Body of pancreas (tissue), 4 donors: ENCODE results near the gene GPX6. TPM values are rescaled to one million over a fixed set of nuclear protein-coding genes. Genes with fewer than 3 reads are reported as not detected.

Experiments used
- ATAC-seq: fragments of 150-250 bp; one replicate; pipeline ENCODE4 v1.9.1; 2016
- DNase-seq, 4 donors: peaks; one replicate each; pipeline ENCODE4 v3.0.0-alpha.2; 2019
- H3K27ac ChIP-seq, 4 donors: fragments of 200-600 bp; sonication (generic); 1 replicate in 3 of 4; 2 replicates in 1 of 4; pipeline versions ENCODE4 v1.5.1 to v1.6.1; 2016 to 2019; ENCODE audit warnings: mild to moderate bottlenecking in 1 of 4, mixed read lengths in 1 of 4, moderate library complexity in 1 of 4
- H3K27me3 ChIP-seq, 2 donors: fragments of 200-600 bp; sonication (generic); one replicate each; pipeline ENCODE4 v1.6.0; 2016; ENCODE audit warnings: mild to moderate bottlenecking in 1 of 2
- H3K36me3 ChIP-seq, 2 donors: fragments of 200-600 bp; sonication (generic); replicated peaks in 1 of 2; 2 replicates each; pipeline ENCODE4 v1.5.1; 2016; ENCODE audit warnings: low read depth in 2 of 2; ENCODE audit not compliant: insufficient read depth in 1 of 2
- H3K4me1 ChIP-seq: fragments of 200-600 bp; sonication (generic); one replicate; pipeline ENCODE4 v1.6.0; 2016
- H3K4me3 ChIP-seq, 2 donors: fragments of 200-600 bp; sonication (generic); 1 replicate in 1 of 2; 2 replicates in 1 of 2; pipeline ENCODE4 v1.5.1; 2016 to 2019
- H3K9me3 ChIP-seq, 3 donors: fragments of 200-600 bp; sonication (generic); 1 replicate in 2 of 3; 2 replicates in 1 of 3; pipeline ENCODE4 v1.5.1; 2016
- POLR2A ChIP-seq, 3 donors: fragments of 450-650 bp; IDR thresholded peaks; one replicate each; pipeline ENCODE4 v1.6.1; 2016; ENCODE audit warnings: antibody characterized with exemption in 3 of 3, mild to moderate bottlenecking in 2 of 3
- WGBS, 2 donors: methylation state at CpG; one replicate each; pipeline ENCODE4 v1.1.5; 2017; 5-methylcytosine and 5-hydroxymethylcytosine counted together
- intact Hi-C: fragments of 100-400 bp; cut with DNase I; formaldehyde crosslinking; loops from one replicate; pipeline ENCODE4 v1.15.1; 2023
- total RNA-seq, 2 donors: library from RNA; depleted of rRNA; stranded (reverse); fragments of >200 nt; gene quantifications; one replicate each; pipeline ENCODE4 v1.1.0, GENCODE V29; 2016
- TF ChIP-seq, protein P1 (sequence below), 7 experiments: fragments of 450-650 bp in 4 of 7; fragments of 200-600 bp in 3 of 7; sonication (generic) in 3 of 7; IDR thresholded peaks; one replicate each; pipeline ENCODE4 v1.5.1; 2016 to 2019; ENCODE audit warnings: antibody characterized with exemption in 7 of 7

The GPX6 gene, protein sequence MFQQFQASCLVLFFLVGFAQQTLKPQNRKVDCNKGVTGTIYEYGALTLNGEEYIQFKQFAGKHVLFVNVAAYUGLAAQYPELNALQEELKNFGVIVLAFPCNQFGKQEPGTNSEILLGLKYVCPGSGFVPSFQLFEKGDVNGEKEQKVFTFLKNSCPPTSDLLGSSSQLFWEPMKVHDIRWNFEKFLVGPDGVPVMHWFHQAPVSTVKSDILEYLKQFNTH
- total RNA-seq: not detected

DNA sequence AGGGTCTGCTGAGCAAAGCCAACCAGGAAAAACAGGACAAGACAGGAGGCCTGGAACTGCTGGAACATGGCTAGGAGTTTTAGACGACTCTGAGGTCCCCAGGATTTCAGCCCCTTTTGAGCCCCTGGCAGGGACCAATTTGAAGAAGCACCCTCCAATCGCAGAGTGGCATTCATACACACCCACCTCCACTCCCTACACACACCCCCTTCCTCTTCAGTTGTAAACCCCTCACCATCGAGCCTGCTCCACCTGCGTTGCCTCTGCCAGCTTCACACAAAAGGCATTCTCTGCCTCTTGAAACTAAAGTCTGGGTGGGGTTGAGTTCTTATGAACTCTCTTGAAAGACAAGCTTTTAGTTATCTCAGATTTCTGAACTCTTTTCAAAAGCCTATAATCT lies at the start of gene GPX6:
Gene GPX6, minus strand, starts transcription at position 118 of the 400 bp plus-strand sequence. Its CDS starts 50 bp downstream, at position 68.
- Histone ChIP-seq H3K27me3 (no peaks in the 10 kb centered on the region), H3K36me3 (no peaks in the 10 kb centered on the region), H3K27ac (no peak within 1 kb of the TSS), H3K4me1 (no peaks in the 10 kb centered on the region), H3K9me3 (no peaks in the 10 kb centered on the region), H3K4me3 (no peak within 1 kb of the TSS)
- WGBS, 2 donors: 30 to 39% methylated on average over 4 of the region's 4 CpGs
- TF ChIP-seq, protein P1, sequence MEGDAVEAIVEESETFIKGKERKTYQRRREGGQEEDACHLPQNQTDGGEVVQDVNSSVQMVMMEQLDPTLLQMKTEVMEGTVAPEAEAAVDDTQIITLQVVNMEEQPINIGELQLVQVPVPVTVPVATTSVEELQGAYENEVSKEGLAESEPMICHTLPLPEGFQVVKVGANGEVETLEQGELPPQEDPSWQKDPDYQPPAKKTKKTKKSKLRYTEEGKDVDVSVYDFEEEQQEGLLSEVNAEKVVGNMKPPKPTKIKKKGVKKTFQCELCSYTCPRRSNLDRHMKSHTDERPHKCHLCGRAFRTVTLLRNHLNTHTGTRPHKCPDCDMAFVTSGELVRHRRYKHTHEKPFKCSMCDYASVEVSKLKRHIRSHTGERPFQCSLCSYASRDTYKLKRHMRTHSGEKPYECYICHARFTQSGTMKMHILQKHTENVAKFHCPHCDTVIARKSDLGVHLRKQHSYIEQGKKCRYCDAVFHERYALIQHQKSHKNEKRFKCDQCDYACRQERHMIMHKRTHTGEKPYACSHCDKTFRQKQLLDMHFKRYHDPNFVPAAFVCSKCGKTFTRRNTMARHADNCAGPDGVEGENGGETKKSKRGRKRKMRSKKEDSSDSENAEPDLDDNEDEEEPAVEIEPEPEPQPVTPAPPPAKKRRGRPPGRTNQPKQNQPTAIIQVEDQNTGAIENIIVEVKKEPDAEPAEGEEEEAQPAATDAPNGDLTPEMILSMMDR (IDR thresholded peaks at IDR 0.05): no peak
- no peak for TF ChIP-seq POLR2A (IDR thresholded peaks at IDR 0.05)
- DNase-seq: no peak
- intact Hi-C loops: no loop called here
- no peak for ATAC-seq

DNA sequence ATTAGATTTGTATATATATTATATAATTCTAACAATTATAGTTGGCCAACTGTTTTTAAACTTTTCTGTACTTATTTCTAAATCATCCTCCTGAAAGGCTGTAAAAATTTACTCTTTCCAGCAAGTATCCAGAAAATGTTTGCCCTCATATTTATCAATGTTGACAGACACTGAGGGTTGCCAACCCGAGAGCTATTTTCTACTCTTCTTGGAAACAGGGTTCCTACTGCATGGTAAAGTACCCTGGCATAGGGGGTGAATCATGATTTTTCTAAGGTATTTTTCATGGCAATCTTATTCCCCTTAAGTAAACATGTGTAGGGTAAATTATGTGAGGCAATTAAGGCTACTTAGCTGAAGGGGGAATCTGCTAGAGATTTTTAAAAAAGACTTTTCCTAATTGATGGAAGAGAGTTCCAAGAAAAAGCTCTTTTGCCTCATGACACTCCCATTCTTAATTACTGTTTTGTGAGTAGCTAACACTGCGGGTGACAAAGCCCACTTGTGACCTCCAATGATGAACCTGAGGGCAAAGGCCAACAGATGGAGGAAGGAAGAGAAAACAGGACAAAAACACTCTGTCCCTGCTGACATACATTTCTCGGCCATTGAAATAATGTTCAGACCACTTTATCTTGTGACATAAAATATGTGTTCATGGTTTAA lies 48.0 kb upstream of the GPX6 start:
- no peak for DNase-seq
- TF ChIP-seq, protein P1 (IDR thresholded peaks at IDR 0.05): no peak
- no peak for TF ChIP-seq POLR2A (IDR thresholded peaks at IDR 0.05)
- Histone ChIP-seq H3K9me3 (no peaks in the 10 kb centered on the region), H3K27me3 (no peaks in the 10 kb centered on the region), H3K4me1 (no peaks in the 10 kb centered on the region), H3K36me3 (no peaks in the 10 kb centered on the region), H3K4me3 (no peak overlapping the region), H3K27ac (no peak overlapping the region)
- intact Hi-C loops: no loop called here
- ATAC-seq: no peak
- 32 to 33% methylated on average over 3 of the region's 3 CpGs for WGBS, 2 donors

DNA sequence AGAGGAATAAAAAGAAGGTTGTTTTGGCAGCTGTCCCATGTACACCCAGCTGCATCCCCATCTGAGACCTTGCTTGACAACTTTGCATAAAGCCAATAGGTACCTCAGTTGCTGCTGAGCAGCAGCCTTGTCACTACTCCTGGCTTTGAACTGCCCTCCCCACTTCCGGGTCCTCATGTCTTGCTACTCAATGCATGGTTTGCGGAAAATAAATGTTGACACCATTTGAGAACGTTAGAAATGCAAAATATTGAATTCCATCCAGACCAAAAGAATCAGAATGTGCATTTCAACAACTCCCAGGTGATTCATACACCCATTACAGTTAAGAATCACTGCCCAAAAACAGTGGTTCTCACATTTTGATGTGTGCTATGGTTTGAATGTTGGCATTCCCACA lies 43.0 kb upstream of the GPX6 start:
- WGBS, 2 donors: 26 to 40% methylated on average over 3 of the region's 3 CpGs
- Histone ChIP-seq H3K9me3 (no peaks in the 10 kb centered on the region), H3K27ac (no peak overlapping the region), H3K36me3 (no peaks in the 10 kb centered on the region), H3K4me1 (no peaks in the 10 kb centered on the region), H3K4me3 (no peak overlapping the region), H3K27me3 (no peaks in the 10 kb centered on the region)
- TF ChIP-seq, protein P1 (IDR thresholded peaks at IDR 0.05): no peak
- no peak for TF ChIP-seq POLR2A (IDR thresholded peaks at IDR 0.05)
- ATAC-seq (no peak), DNase-seq (no peak)
- intact Hi-C loops: no loop called here

DNA sequence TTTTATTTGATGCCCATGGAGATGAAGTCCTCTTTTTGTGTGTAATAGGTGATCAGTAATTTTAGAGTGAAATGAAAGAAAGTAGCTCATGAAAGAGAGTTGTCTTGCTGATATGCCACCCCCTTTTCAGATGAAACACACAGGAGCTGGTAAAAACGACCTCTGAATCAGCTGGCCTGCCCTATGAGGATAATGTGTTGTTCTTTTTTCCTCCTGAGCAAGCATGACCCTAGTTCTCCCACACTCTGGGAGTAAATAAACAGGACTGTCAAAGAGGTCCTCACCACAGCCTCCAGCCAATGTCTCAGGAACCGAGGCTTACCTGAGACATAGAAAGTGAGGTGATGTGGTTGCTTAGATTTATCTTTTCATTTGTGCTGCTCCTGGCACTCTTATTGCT lies 39.5 kb upstream of the GPX6 start:
- H3K4me1 ChIP-seq: no peaks in the 10 kb centered on the region

More for the DNA sequence above, 39.5 kb upstream of the GPX6 start:
- Histone ChIP-seq H3K4me3 (no peak overlapping the region), H3K9me3 (no peaks in the 10 kb centered on the region), H3K27me3 (no peaks in the 10 kb centered on the region), H3K27ac (no peak overlapping the region), H3K36me3 (no peaks in the 10 kb centered on the region)
- 43 to 54% methylated on average over 2 of the region's 2 CpGs for WGBS, 2 donors
- intact Hi-C loops: no loop called here
- ATAC-seq (no peak), DNase-seq (no peak)
- TF ChIP-seq, protein P1 (IDR thresholded peaks at IDR 0.05): no peak
- TF ChIP-seq POLR2A (IDR thresholded peaks at IDR 0.05): no peak
